Neural progenitor cell (in vitro differentiated cells): ENCODE measurements around the gene PPP2R5C. TPM values are rescaled to one million over a fixed set of nuclear protein-coding genes. Genes with fewer than 3 reads are reported as not detected.

Source experiments
- DNase-seq: peaks from one replicate; pipeline ENCODE4 v3.0.0-alpha.2; 2016; ENCODE audit warnings: low spot score
- H2AFZ ChIP-seq: fragments of 200-600 bp; sonication (generic); replicated peaks from 2 replicates; pipeline ENCODE4 v1.6.1; 2016; ENCODE audit warnings: antibody characterized with exemption
- H3F3A ChIP-seq: fragments of 200-600 bp; sonication (generic); 2 replicates; pipeline ENCODE4 v1.6.1; 2016; ENCODE audit warnings: antibody characterized with exemption, low read depth
- H3K27ac ChIP-seq: fragments of 200-600 bp; sonication (generic); 2 replicates; pipeline ENCODE4 v1.5.1; 2016; ENCODE audit warnings: mild to moderate bottlenecking
- H3K27me3 ChIP-seq: fragments of 200-600 bp; sonication (generic); 2 replicates; pipeline ENCODE4 v1.6.1; 2016; ENCODE audit warnings: mild to moderate bottlenecking, moderate library complexity
- H3K36me3 ChIP-seq: fragments of 200-600 bp; sonication (generic); 2 replicates; pipeline ENCODE4 v1.5.1; 2016
- H3K4me1 ChIP-seq: fragments of 200-600 bp; sonication (generic); 2 replicates; pipeline ENCODE4 v1.6.1; 2016; ENCODE audit warnings: mixed run types
- H3K4me2 ChIP-seq: fragments of 200-600 bp; sonication (generic); 2 replicates; pipeline ENCODE4 v1.6.1; 2016
- H3K4me3 ChIP-seq: fragments of 200-600 bp; sonication (generic); 2 replicates; pipeline ENCODE4 v1.5.1; 2016
- H3K79me2 ChIP-seq: fragments of 200-600 bp; sonication (generic); 2 replicates; pipeline ENCODE4 v1.6.1; 2016; ENCODE audit warnings: low read depth
- H3K9ac ChIP-seq: fragments of 200-600 bp; sonication (generic); 2 replicates; pipeline ENCODE4 v1.6.1; 2016
- H3K9me3 ChIP-seq: fragments of 200-600 bp; sonication (generic); 2 replicates; pipeline ENCODE4 v1.5.1; 2016; ENCODE audit warnings: low read depth
- H4K20me1 ChIP-seq: fragments of 200-600 bp; sonication (generic); 2 replicates; pipeline ENCODE4 v1.6.1; 2016; ENCODE audit warnings: low read depth
- H3K27ac Mint-ChIP-seq: 3 replicates; pipeline ENCODE4 v1.8.0; 2021; ENCODE audit warnings: mixed read lengths
- H3K27me3 Mint-ChIP-seq: 2 replicates; pipeline ENCODE4 v1.8.0; 2022; ENCODE audit warnings: low read depth, mild to moderate bottlenecking, inconsistent platforms, moderate library complexity, mixed read lengths; ENCODE audit not compliant: insufficient read depth
- H3K36me3 Mint-ChIP-seq: 3 replicates; pipeline ENCODE4 v1.8.0; 2021; ENCODE audit warnings: mixed read lengths
- H3K4me1 Mint-ChIP-seq: 3 replicates; pipeline ENCODE4 v1.8.0; 2021; ENCODE audit warnings: mixed read lengths
- H3K4me3 Mint-ChIP-seq: 3 replicates; pipeline ENCODE4 v1.8.0; 2021; ENCODE audit warnings: mild to moderate bottlenecking, moderate library complexity, mixed read lengths
- H3K9me3 Mint-ChIP-seq: 3 replicates; pipeline ENCODE4 v1.8.0; 2020; ENCODE audit warnings: mixed read lengths
- EZH2 ChIP-seq: fragments of 200-600 bp; sonication (generic); IDR thresholded peaks from 2 replicates; pipeline ENCODE4 v1.6.1; 2017; ENCODE audit warnings: antibody characterized with exemption, mild to moderate bottlenecking, moderate library complexity
- EZH2phosphoT487 ChIP-seq: fragments of 200-600 bp; sonication (generic); IDR thresholded peaks from 2 replicates; pipeline ENCODE4 v1.6.1; 2017; ENCODE audit warnings: antibody characterized with exemption
- total RNA-seq: library from RNA; depleted of rRNA; stranded (reverse); fragments of >200 nt; gene quantifications from 2 replicates; pipeline ENCODE4 v1.2.3, GENCODE V29; 2015; ENCODE audit warnings: low replicate concordance
- TF ChIP-seq, protein P1 (sequence below): fragments of 200-600 bp; sonication (generic); IDR thresholded peaks from 2 replicates; pipeline ENCODE4 v1.5.1; 2017; ENCODE audit warnings: antibody characterized with exemption, mild to moderate bottlenecking

Gene PPP2R5C
- total RNA-seq, 1 donor from 2014 or later = 183 TPM

DNA sequence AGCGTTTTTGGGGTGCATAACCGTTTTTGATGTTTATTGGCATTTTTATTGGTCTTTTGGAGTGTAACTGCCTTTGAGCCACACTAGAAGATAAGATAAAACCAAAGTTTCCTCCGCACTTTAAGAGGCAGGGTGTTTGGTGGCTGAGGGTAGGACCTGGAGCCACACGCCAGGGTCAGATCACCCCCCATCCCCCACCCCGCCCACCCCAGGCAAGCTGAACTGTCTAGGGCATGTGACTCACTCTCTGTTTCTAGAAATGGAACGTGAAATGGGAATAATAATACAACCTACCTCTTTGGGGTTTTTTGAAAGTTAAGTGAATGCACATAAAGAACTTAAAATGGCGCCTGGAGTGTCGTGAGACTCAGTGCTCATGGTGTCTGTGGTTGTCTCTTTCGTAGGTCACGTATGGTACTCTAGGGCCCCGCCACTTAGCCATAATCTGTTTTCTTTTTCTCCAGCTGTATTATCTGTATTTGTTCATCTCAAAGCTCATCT lies 56.0 kb downstream of the PPP2R5C start:
- H3K4me2 ChIP-seq = no peak overlapping the region
- H3K36me3 Mint-ChIP-seq = peaks cover 14% of the 10 kb centered on the region
- no peak overlapping the region for H3K27ac ChIP-seq
- no peak overlapping the region for H3K4me3 Mint-ChIP-seq
- peak overlapping the region; percentile 59 for H3K27ac Mint-ChIP-seq
- no peaks in the 10 kb centered on the region for H3K27me3 Mint-ChIP-seq
- H3K27me3 ChIP-seq = no peaks in the 10 kb centered on the region
- H3F3A ChIP-seq = no peaks in the 10 kb centered on the region
- TF ChIP-seq, protein P1, sequence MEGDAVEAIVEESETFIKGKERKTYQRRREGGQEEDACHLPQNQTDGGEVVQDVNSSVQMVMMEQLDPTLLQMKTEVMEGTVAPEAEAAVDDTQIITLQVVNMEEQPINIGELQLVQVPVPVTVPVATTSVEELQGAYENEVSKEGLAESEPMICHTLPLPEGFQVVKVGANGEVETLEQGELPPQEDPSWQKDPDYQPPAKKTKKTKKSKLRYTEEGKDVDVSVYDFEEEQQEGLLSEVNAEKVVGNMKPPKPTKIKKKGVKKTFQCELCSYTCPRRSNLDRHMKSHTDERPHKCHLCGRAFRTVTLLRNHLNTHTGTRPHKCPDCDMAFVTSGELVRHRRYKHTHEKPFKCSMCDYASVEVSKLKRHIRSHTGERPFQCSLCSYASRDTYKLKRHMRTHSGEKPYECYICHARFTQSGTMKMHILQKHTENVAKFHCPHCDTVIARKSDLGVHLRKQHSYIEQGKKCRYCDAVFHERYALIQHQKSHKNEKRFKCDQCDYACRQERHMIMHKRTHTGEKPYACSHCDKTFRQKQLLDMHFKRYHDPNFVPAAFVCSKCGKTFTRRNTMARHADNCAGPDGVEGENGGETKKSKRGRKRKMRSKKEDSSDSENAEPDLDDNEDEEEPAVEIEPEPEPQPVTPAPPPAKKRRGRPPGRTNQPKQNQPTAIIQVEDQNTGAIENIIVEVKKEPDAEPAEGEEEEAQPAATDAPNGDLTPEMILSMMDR = no peak
- no peak for TF ChIP-seq EZH2phosphoT487
- no peak for TF ChIP-seq EZH2
- H3K9ac ChIP-seq = no peak overlapping the region
- no peak overlapping the region for H3K4me3 ChIP-seq
- no peak for DNase-seq
- peaks cover 73% of the 10 kb centered on the region for H4K20me1 ChIP-seq
- no peaks in the 10 kb centered on the region for H3K9me3 ChIP-seq
- H3K79me2 ChIP-seq = peaks cover 100% of the 10 kb centered on the region
- no peaks in the 10 kb centered on the region for H3K4me1 ChIP-seq
- no peaks in the 10 kb centered on the region for H3K36me3 ChIP-seq
- H3K9me3 Mint-ChIP-seq = no peaks in the 10 kb centered on the region
- no peak overlapping the region for H2AFZ ChIP-seq
- no peaks in the 10 kb centered on the region for H3K4me1 Mint-ChIP-seq

DNA sequence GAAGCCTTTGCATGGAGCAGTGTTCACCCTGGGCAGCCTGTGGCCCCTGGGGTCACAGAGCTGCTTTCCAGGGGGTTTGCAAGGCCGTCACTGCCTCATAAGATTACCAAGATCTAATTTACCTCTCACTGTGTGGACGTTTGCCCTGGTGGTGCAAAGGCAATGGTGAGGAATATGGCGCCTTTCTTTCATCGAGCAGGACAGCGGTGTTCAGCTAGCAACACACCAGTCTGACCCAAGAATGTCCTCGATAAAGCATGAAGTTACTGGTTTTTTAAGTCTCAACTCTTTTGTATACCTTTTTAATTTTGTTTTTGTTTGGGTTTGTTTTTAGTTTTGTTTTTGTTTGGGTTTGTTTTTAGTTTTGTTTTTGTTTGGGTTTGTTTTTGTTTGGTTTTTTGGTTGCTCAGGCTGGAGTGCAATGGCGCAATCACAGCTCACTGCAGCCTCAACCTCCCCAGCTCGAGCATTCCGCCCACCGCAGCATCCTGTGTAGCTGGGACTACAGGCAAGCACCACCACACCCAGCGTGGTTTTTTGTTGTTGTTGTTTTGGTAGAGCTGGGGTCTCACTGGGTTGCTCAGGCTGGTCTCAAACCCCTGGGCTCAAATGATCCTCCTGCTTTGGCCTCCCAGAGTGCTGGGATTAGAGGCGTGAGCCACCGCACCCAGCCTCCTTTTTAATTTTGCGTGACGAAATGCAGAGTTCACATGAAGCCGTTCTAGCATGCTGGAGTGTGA lies 57.9 kb downstream of the PPP2R5C start:
- H3K9me3 Mint-ChIP-seq = no peaks in the 10 kb centered on the region
- Histone ChIP-seq H3K27ac (no peak overlapping the region), H3K9me3 (no peaks in the 10 kb centered on the region), H3K36me3 (no peaks in the 10 kb centered on the region), H3K4me1 (no peaks in the 10 kb centered on the region), H3K79me2 (peaks cover 100% of the 10 kb centered on the region), H3F3A (no peaks in the 10 kb centered on the region), H4K20me1 (peaks cover 67% of the 10 kb centered on the region), H2AFZ (no peak overlapping the region), H3K4me3 (no peak overlapping the region), H3K4me2 (no peak overlapping the region), H3K27me3 (no peaks in the 10 kb centered on the region), H3K9ac (no peak overlapping the region)
- H3K27ac Mint-ChIP-seq = no peak overlapping the region
- H3K36me3 Mint-ChIP-seq = peaks cover 23% of the 10 kb centered on the region
- DNase-seq = no peak
- H3K27me3 Mint-ChIP-seq = no peaks in the 10 kb centered on the region
- H3K4me3 Mint-ChIP-seq = no peak overlapping the region
- TF ChIP-seq, protein P1 = no peak
- TF ChIP-seq EZH2 (no peak), EZH2phosphoT487 (no peak)
- no peaks in the 10 kb centered on the region for H3K4me1 Mint-ChIP-seq

DNA sequence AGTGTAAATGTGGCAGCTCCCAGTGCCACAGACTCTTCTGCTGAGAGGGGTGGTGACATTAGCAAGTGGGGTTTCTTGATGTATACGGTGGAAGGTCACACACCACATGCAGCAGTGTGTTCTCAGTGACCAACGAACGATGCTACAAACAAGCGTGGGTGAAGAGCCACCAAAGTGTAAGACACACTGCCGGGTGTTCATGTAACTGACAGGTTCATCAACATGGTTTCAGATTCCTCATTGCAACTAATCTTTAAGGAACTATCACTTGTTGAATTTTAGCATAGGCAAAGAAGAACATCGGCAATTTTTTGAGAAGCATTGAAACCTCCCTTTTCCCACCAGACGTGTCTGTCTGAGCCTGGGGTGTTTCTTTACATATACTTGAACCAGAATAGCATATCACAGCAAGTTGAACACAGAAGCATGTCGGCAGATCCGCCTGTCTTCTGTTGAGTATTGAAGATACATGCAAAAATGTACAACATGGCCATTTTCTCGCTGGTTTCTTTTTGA lies 58.8 kb downstream of the PPP2R5C start:
- H4K20me1 ChIP-seq = peaks cover 57% of the 10 kb centered on the region
- Mint-ChIP-seq H3K27ac (no peak overlapping the region), H3K9me3 (peaks cover 5% of the 10 kb centered on the region), H3K4me1 (no peaks in the 10 kb centered on the region), H3K27me3 (peaks cover 2% of the 10 kb centered on the region), H3K36me3 (peaks cover 30% of the 10 kb centered on the region), H3K4me3 (no peak overlapping the region)
- no peaks in the 10 kb centered on the region for H3K4me1 ChIP-seq
- DNase-seq = no peak
- H3K79me2 ChIP-seq = peaks cover 100% of the 10 kb centered on the region
- TF ChIP-seq EZH2 (no peak), EZH2phosphoT487 (no peak)
- no peaks in the 10 kb centered on the region for H3K36me3 ChIP-seq
- H3K27ac ChIP-seq = no peak overlapping the region
- no peaks in the 10 kb centered on the region for H3K9me3 ChIP-seq
- no peak overlapping the region for H3K4me3 ChIP-seq
- no peak overlapping the region for H3K9ac ChIP-seq
- H2AFZ ChIP-seq = no peak overlapping the region
- H3K4me2 ChIP-seq = no peak overlapping the region
- no peaks in the 10 kb centered on the region for H3F3A ChIP-seq
- H3K27me3 ChIP-seq = no peaks in the 10 kb centered on the region

DNA sequence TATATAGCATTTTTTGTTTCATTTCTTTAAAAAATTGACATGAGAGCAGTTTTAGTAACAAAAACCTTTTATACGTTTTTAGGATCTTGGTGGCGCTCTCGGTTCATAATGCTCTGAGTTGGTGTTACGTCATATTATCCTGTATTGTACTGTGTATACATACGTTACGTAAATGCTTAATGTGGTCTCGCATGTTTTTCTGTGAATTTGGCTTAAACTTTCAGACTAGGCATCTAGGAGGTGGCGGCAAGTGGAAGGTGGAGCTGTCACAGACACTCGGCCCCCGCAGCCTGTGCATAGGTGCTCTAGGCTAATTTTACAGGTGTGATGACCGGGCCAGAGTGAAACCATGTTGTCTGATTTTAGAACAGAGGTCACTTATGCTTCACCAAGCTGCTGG lies 60.0 kb downstream of the PPP2R5C start:
- DNase-seq = no peak
- no peaks in the 10 kb centered on the region for H3K4me1 Mint-ChIP-seq
- TF ChIP-seq EZH2phosphoT487 (no peak), EZH2 (no peak)
- TF ChIP-seq, protein P1 = no peak
- H3K36me3 Mint-ChIP-seq = peaks cover 42% of the 10 kb centered on the region
- Histone ChIP-seq H3F3A (no peaks in the 10 kb centered on the region), H3K9ac (no peak overlapping the region), H4K20me1 (peaks cover 51% of the 10 kb centered on the region), H3K9me3 (no peaks in the 10 kb centered on the region), H3K4me1 (no peaks in the 10 kb centered on the region), H3K27me3 (no peaks in the 10 kb centered on the region), H2AFZ (no peak overlapping the region), H3K27ac (no peak overlapping the region), H3K79me2 (peaks cover 100% of the 10 kb centered on the region), H3K4me2 (no peak overlapping the region), H3K4me3 (no peak overlapping the region), H3K36me3 (no peaks in the 10 kb centered on the region)
- H3K27me3 Mint-ChIP-seq = peaks cover 2% of the 10 kb centered on the region
- no peak overlapping the region for H3K4me3 Mint-ChIP-seq
- peaks cover 14% of the 10 kb centered on the region for H3K9me3 Mint-ChIP-seq
- no peak overlapping the region for H3K27ac Mint-ChIP-seq
